ENCODE results near the gene STARD4. TPM values are rescaled to one million over a fixed set of nuclear protein-coding genes. Genes with fewer than 3 reads are reported as not detected.

STARD4 gene
- total RNA-seq, 1 experiment from 2014 or later: 43.4 TPM

DNA sequence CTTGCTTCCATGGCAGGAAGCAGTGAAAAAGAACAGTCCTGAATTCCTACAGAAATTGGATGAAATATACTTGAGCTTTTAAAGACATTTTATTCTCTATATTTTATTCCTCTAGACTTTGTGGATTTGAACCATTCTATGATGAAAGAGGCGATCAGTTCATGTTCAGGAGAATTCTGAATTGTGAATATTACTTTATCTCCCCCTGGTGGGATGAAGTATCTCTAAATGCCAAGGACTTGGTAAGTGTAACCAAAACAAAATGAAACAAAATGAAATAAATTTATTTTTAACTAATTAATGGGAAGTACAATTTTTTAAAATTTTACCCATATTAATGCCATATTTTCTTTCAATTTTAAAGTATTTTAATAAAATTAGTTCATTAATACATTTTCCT lies 34.1 kb downstream of the STARD4 start:
- POLR2A ChIA-PET (ENCODE audit: low non-redundant PET): no interaction called here
- CTCF ChIA-PET: no interaction called here
- H3K27ac ChIP-seq (ENCODE audit: low read depth, low read length, poor library complexity, severe bottlenecking): no peak overlapping the region
- H3K9me3 ChIP-seq (ENCODE audit: low read depth, low read length, poor library complexity, severe bottlenecking): no peaks in the 10 kb centered on the region
- H3K4me1 ChIP-seq (ENCODE audit: insufficient read depth, low read length, poor library complexity, severe bottlenecking): no peaks in the 10 kb centered on the region
- no peak overlapping the region for H3K4me3 ChIP-seq (ENCODE audit: low read depth, low read length, poor library complexity, severe bottlenecking)
- no peaks in the 10 kb centered on the region for H3K36me3 ChIP-seq (ENCODE audit: insufficient read depth, low read length, poor library complexity, severe bottlenecking)
- TF ChIP-seq, protein P1, sequence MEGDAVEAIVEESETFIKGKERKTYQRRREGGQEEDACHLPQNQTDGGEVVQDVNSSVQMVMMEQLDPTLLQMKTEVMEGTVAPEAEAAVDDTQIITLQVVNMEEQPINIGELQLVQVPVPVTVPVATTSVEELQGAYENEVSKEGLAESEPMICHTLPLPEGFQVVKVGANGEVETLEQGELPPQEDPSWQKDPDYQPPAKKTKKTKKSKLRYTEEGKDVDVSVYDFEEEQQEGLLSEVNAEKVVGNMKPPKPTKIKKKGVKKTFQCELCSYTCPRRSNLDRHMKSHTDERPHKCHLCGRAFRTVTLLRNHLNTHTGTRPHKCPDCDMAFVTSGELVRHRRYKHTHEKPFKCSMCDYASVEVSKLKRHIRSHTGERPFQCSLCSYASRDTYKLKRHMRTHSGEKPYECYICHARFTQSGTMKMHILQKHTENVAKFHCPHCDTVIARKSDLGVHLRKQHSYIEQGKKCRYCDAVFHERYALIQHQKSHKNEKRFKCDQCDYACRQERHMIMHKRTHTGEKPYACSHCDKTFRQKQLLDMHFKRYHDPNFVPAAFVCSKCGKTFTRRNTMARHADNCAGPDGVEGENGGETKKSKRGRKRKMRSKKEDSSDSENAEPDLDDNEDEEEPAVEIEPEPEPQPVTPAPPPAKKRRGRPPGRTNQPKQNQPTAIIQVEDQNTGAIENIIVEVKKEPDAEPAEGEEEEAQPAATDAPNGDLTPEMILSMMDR (conservative IDR thresholded peaks at IDR 0.05; ENCODE audit: low read depth, low read length): no peak
- no peak for TF ChIP-seq EZH2 (IDR thresholded peaks at IDR 0.05; ENCODE audit: borderline replicate concordance, low read depth, low read length, poor library complexity, severe bottlenecking)
- no TSS peak for BruUV-seq (replicated peaks)
- intact Hi-C loops (cut with micrococcal nuclease; ENCODE audit: unreplicated experiment): no loop called here
- no peak for DNase-seq (ENCODE audit: low spot score)
- no peaks in the 10 kb centered on the region for H3K27me3 ChIP-seq (replicated peaks; ENCODE audit: insufficient read depth, low read depth, low read length, poor library complexity)

DNA sequence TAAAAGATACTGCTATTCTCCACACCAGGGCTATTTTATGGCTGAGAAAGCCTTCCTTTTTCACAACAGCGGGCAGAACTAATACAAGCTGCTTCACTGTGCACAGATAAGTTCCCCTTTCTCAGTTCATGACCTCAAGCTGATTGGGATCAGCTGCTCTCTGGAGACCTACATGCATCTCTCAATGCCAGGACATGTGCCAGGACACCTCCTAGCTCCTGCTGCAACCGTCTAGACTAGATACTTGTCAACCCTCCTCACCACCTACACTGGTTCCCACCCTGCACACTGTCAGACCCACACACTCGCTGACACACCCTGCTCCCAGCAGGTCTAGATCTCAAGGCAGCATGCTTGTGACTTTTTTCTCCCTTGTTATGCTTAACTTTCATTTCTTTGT lies 39.8 kb downstream of the STARD4 start:
- Histone ChIP-seq H3K9me3 (ENCODE audit: low read depth, low read length, poor library complexity, severe bottlenecking) (no peaks in the 10 kb centered on the region), H3K36me3 (ENCODE audit: insufficient read depth, low read length, poor library complexity, severe bottlenecking) (no peaks in the 10 kb centered on the region), H3K4me3 (ENCODE audit: low read depth, low read length, poor library complexity, severe bottlenecking) (no peak overlapping the region), H3K27me3 (replicated peaks; ENCODE audit: insufficient read depth, low read depth, low read length, poor library complexity) (no peaks in the 10 kb centered on the region), H3K4me1 (ENCODE audit: insufficient read depth, low read length, poor library complexity, severe bottlenecking) (no peaks in the 10 kb centered on the region), H3K27ac (ENCODE audit: low read depth, low read length, poor library complexity, severe bottlenecking) (no peak overlapping the region)
- POLR2A ChIA-PET (ENCODE audit: low non-redundant PET): no interaction called here
- CTCF ChIA-PET: no interaction called here
- no peak for TF ChIP-seq EZH2 (IDR thresholded peaks at IDR 0.05; ENCODE audit: borderline replicate concordance, low read depth, low read length, poor library complexity, severe bottlenecking)
- TF ChIP-seq, protein P1 (conservative IDR thresholded peaks at IDR 0.05; ENCODE audit: low read depth, low read length): no peak
- intact Hi-C loops (cut with micrococcal nuclease; ENCODE audit: unreplicated experiment): no loop called here
- no TSS peak for BruUV-seq (replicated peaks)
- DNase-seq (ENCODE audit: low spot score): no peak

DNA sequence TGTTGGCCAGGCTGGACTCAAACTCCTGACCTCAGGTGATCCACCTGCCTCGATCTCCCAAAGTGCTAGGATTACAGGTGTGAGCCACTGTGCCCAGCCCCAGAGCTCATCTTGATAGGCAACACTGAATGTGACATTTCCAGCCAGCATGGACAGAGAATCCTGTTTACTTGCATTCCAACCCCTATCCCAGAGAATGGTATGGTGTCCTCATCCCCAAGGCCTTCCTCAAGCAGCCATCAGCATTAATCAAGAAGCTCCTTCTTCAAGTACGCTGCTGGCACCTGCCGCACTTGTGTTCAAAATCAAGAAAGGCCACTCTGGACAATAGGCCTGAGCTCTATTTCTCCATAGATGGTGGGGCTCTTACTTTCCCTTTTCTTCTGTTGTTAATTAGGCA lies 40.2 kb downstream of the STARD4 start:
- no peaks in the 10 kb centered on the region for H3K27me3 ChIP-seq (replicated peaks; ENCODE audit: insufficient read depth, low read depth, low read length, poor library complexity)
- no TSS peak for BruUV-seq (replicated peaks)
- no peaks in the 10 kb centered on the region for H3K36me3 ChIP-seq (ENCODE audit: insufficient read depth, low read length, poor library complexity, severe bottlenecking)
- TF ChIP-seq, protein P1 (conservative IDR thresholded peaks at IDR 0.05; ENCODE audit: low read depth, low read length): no peak
- TF ChIP-seq EZH2 (IDR thresholded peaks at IDR 0.05; ENCODE audit: borderline replicate concordance, low read depth, low read length, poor library complexity, severe bottlenecking): no peak
- DNase-seq (ENCODE audit: low spot score): no peak
- no peaks in the 10 kb centered on the region for H3K9me3 ChIP-seq (ENCODE audit: low read depth, low read length, poor library complexity, severe bottlenecking)
- intact Hi-C loops (cut with micrococcal nuclease; ENCODE audit: unreplicated experiment): no loop called here
- no peak overlapping the region for H3K27ac ChIP-seq (ENCODE audit: low read depth, low read length, poor library complexity, severe bottlenecking)
- no peak overlapping the region for H3K4me3 ChIP-seq (ENCODE audit: low read depth, low read length, poor library complexity, severe bottlenecking)
- CTCF ChIA-PET: no interaction called here
- POLR2A ChIA-PET (ENCODE audit: low non-redundant PET): no interaction called here
- H3K4me1 ChIP-seq (ENCODE audit: insufficient read depth, low read length, poor library complexity, severe bottlenecking): no peaks in the 10 kb centered on the region

Measured in A673 (cell line).